H1 (cell line): ENCODE measurements around the gene MAPK8IP2. TPM values are rescaled to one million over a fixed set of nuclear protein-coding genes. Genes with fewer than 3 reads are reported as not detected.

ENCODE experiments used
- CEBPB ChIP-seq: IDR thresholded peaks from 2 replicates; pipeline ENCODE4 v1.6.1; 2012; ENCODE audit warnings: low read depth, low read length
- CREB1 ChIP-seq: IDR thresholded peaks from 2 replicates; pipeline ENCODE4 v1.6.1; 2012; ENCODE audit warnings: inconsistent platforms
- CTCF ChIP-seq, 3 experiments: IDR thresholded peaks; 1 replicate in 2 of 3; 2 replicates in 1 of 3; pipeline versions ENCODE4 v1.5.1 to v1.6.1; 2011; ENCODE audit warnings: low read length in 3 of 3, mild to moderate bottlenecking in 3 of 3, inconsistent platforms in 2 of 3, low read depth in 1 of 3, moderate library complexity in 1 of 3; ENCODE audit not compliant: insufficient read depth in 1 of 3; ENCODE audit errors: control extremely low read depth in 1 of 3
- NANOG ChIP-seq: IDR thresholded peaks from 2 replicates; pipeline ENCODE4 v1.6.1; 2011; ENCODE audit warnings: low read length, low read depth, mild to moderate bottlenecking, inconsistent platforms; ENCODE audit not compliant: insufficient read depth, poor library complexity, severe bottlenecking
- PHF8 ChIP-seq: fragments of 200-600 bp; sonication (generic); conservative IDR thresholded peaks from 2 replicates; pipeline ENCODE4 v1.7.1; 2012; ENCODE audit warnings: low read depth, mild to moderate bottlenecking, inconsistent platforms, low read length, moderate library complexity
- TBP ChIP-seq: IDR thresholded peaks from 2 replicates; pipeline ENCODE4 v1.6.1; 2011; ENCODE audit warnings: low read depth, low read length, improper control_type of control experiment
- polyA plus RNA-seq, 7 experiments: library from polyadenylated mRNA; depleted of rRNA in 3 of 7; stranded (reverse) in 5 of 7; unstranded in 2 of 7; fragments of >200 nt in 5 of 7; fragments of 200-250 nt in 2 of 7; gene quantifications; 1 replicate in 5 of 7; 2 replicates in 1 of 7; 4 replicates in 1 of 7; pipeline versions ENCODE4 v1.2.1 to v1.2.3, GENCODE V29; 2011 to 2013; ENCODE audit warnings: missing spikeins in 2 of 7, mixed read lengths in 2 of 7
- total RNA-seq: library from RNA; stranded (reverse); fragmentation: NEBNext Ultra II Directional; extraction: Animal tissue kit (Norgen Biotek cat#: 25700); gene quantifications from 2 replicates; pipeline ENCODE4 v1.2.1, GENCODE V29; 2021
- TF ChIP-seq, protein P1 (sequence below): IDR thresholded peaks from 2 replicates; pipeline ENCODE4 v1.6.1; 2011; ENCODE audit warnings: low read length, improper control_type of control experiment

MAPK8IP2 gene
- total and polyA plus RNA-seq, 2 of the 8 experiments (the other 6 are each of a cell fraction or from before 2014, with no cell fraction given) = 1.5 to 5.5 TPM

DNA sequence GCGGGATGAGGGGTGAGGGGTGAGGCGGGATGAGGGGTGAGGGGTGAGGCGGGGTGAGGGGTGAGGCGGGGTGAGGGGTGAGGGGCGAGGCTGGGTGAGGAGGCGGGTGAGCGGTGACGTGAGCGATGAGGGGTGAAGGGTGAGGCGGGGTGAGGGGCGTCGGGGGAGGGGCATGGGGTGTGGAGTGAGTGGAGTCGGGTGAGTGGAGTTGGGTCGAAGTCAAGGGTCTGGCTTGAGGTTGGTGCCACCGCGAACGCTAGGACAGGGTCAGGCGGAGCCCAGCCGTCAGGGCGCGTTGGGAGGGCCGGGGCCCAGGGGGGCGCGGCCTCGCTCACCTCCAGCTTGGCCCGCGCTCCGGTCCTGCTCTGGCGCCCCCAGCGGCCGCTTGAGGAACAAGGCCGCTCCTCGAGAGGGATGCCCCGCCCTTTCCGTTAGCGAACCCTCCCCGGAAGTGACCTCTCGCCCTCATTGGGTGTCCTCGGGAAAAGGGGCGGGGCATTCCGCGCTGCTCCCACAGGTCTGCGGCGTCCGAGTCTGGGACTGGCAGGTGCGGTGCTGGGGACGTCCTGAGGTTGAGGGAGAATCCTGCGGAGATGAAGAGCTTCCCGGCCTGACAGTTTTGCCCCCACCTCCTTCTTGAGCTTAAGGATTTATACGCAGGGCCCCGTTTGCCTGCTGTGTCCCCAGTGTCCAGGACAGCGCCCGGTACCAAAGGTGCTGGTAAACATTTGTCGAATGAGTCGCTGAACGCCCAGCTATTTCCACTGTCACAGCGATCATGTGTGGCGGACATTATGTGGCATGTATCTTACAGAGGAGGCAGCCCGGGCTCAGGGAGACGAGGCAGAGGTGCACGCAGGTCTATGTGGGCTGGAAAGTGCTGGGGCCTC, 37.8 kb upstream of the MAPK8IP2 start, which contains the start of gene SYCE3 (continued):
- TF ChIP-seq CTCF (IDR thresholded peaks at IDR 0.05; ENCODE audit: control extremely low read depth in 1 of 3, insufficient read depth in 1 of 3, low read depth in 1 of 3, low read length in 3 of 3) = peak; percentile 81 to 88 (median 84)
- TF ChIP-seq TBP = 0 out of 2 replicates have a peak, but pooled peaks have one; percentile 43
- TF ChIP-seq, protein P1, sequence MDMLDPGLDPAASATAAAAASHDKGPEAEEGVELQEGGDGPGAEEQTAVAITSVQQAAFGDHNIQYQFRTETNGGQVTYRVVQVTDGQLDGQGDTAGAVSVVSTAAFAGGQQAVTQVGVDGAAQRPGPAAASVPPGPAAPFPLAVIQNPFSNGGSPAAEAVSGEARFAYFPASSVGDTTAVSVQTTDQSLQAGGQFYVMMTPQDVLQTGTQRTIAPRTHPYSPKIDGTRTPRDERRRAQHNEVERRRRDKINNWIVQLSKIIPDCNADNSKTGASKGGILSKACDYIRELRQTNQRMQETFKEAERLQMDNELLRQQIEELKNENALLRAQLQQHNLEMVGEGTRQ = no peak
- no peak for TF ChIP-seq CEBPB
- TF ChIP-seq PHF8 = no peak
- TF ChIP-seq CREB1 = 0 out of 2 replicates have a peak, but pooled peaks have one; percentile 40
- TF ChIP-seq NANOG = no peak
